Suprapubic skin (tissue), 4 donors: ENCODE measurements around the gene MDK.

Experiments used
- CTCF ChIP-seq, 2 donors: fragments of 200-600 bp in 1 of 2; fragments of 450-650 bp in 1 of 2; sonication (generic) in 1 of 2; IDR thresholded peaks; one replicate each; pipeline ENCODE4 v1.5.1; 2016 to 2019; ENCODE audit warnings: antibody characterized with exemption in 2 of 2, mild to moderate bottlenecking in 1 of 2, moderate library complexity in 1 of 2
- EP300 ChIP-seq: sonication (generic); formaldehyde crosslinking; IDR thresholded peaks from one replicate; pipeline ENCODE4 v1.6.1; 2017; ENCODE audit warnings: antibody characterized with exemption
- POLR2A ChIP-seq, 2 donors: fragments of 450-650 bp; IDR thresholded peaks; one replicate each; pipeline ENCODE4 v1.6.1; 2017; ENCODE audit warnings: antibody characterized with exemption in 2 of 2, mild to moderate bottlenecking in 2 of 2, moderate library complexity in 2 of 2
- POLR2AphosphoS5 ChIP-seq, 3 donors: sonication (generic); formaldehyde crosslinking; IDR thresholded peaks; one replicate each; pipeline ENCODE4 v1.6.1; 2017; ENCODE audit warnings: antibody characterized with exemption in 3 of 3

DNA sequence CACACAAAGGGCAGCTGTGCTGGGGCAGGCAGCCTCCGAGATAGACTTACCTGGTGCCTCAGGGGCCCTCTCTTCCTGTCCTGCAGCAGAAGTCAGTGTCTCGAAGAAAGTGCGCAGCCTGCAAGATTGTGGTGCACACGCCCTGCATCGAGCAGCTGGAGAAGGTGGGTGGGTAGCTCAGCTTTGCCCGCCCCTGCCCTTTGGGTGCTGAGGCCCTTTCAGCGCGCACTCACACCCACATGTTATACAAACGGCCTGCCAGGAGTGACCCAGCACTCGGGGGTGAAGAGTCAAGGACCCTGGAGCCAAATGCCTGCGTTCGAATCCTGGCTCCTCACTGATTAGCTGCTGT is 13.6 kb upstream of the MDK start:
- no peak for TF ChIP-seq CTCF (IDR thresholded peaks at IDR 0.05)
- no peak for TF ChIP-seq POLR2AphosphoS5 (IDR thresholded peaks at IDR 0.05)
- no peak for TF ChIP-seq EP300
- no peak for TF ChIP-seq POLR2A (IDR thresholded peaks at IDR 0.05)
